B cell (primary cell): Measurements from ENCODE around the gene TOX2. TPM values are rescaled to one million over a fixed set of nuclear protein-coding genes. Genes with fewer than 3 reads are reported as not detected.

Experiments used
- ATAC-seq: fragments of 200-7000 bp; cut with Tn5 transposase; one replicate; pipeline ENCODE4 v1.10.0; 2021; ENCODE audit warnings: low read depth, mild to moderate bottlenecking, moderate number of reproducible peaks, moderate library complexity
- CTCF ChIA-PET: fragments of 350-600 bp; sonication (Branson Sonifier 250); formaldehyde crosslinking; loops from one replicate; lab custom pipeline; 2021; ENCODE audit warnings: antibody characterized with exemption, inconsistent platforms; lab: Charles Lee
- POLR2A ChIA-PET: fragments of 350-600 bp; sonication (Branson Sonifier 250); formaldehyde crosslinking; loops from one replicate; lab custom pipeline; 2021; ENCODE audit warnings: antibody characterized with exemption; lab: Charles Lee
- DNase-seq: peaks from one replicate; pipeline ENCODE4 v3.0.0; 2013
- H2AFZ ChIP-seq: 2 replicates; pipeline ENCODE4 v1.6.1; 2012; ENCODE audit warnings: mild to moderate bottlenecking, low read depth, low read length; ENCODE audit not compliant: insufficient read depth, poor library complexity, severe bottlenecking
- H3K27ac ChIP-seq, 2 donors: 1 replicate in 1 of 2; 2 replicates in 1 of 2; pipeline ENCODE4 v1.5.1; 2012 to 2013; ENCODE audit warnings: low read length in 2 of 2, mild to moderate bottlenecking in 2 of 2, moderate library complexity in 1 of 2
- H3K27me3 ChIP-seq, 4 experiments: fragments of 200-600 bp in 1 of 4; sonication (generic) in 1 of 4; replicated peaks in 1 of 4; 1 replicate in 2 of 4; 2 replicates in 2 of 4; pipeline versions ENCODE4 v1.6.1 to v1.7.0; 2013 to 2016; ENCODE audit warnings: low read length in 3 of 4, mild to moderate bottlenecking in 2 of 4, mixed read lengths in 1 of 4, moderate library complexity in 1 of 4; ENCODE audit not compliant: insufficient read depth in 4 of 4, control insufficient read depth in 3 of 4; ENCODE audit errors: control extremely low read depth in 1 of 4
- H3K36me3 ChIP-seq, 2 experiments: replicated peaks in 1 of 2; 1 replicate in 1 of 2; 2 replicates in 1 of 2; pipeline versions ENCODE4 v1.6.1 to v1.7.1; 2013; ENCODE audit warnings: low read length in 1 of 2; ENCODE audit not compliant: insufficient read depth in 2 of 2, control insufficient read depth in 1 of 2; ENCODE audit errors: control extremely low read depth in 1 of 2, extremely low read depth in 1 of 2
- H3K4me1 ChIP-seq, 2 donors: fragments of 200-600 bp in 1 of 2; sonication (generic) in 1 of 2; 1 replicate in 1 of 2; 2 replicates in 1 of 2; pipeline versions ENCODE4 v1.5.1 to v1.6.1; 2013 to 2017; ENCODE audit warnings: low read length in 2 of 2; ENCODE audit not compliant: control insufficient read depth in 2 of 2, insufficient read depth in 2 of 2
- H3K4me2 ChIP-seq: replicated peaks from 2 replicates; pipeline ENCODE3; 2012; ENCODE audit warnings: mild to moderate bottlenecking, low read depth, low read length; ENCODE audit not compliant: poor library complexity, severe bottlenecking
- H3K4me3 ChIP-seq, 5 experiments: fragments of 200-600 bp in 1 of 5; sonication (generic) in 1 of 5; 1 replicate in 3 of 5; 2 replicates in 2 of 5; pipeline versions ENCODE4 v1.5.1 to v1.7.0; 2011 to 2016; ENCODE audit warnings: low read length in 4 of 5, mild to moderate bottlenecking in 4 of 5, low read depth in 2 of 5, control low read depth in 1 of 5, moderate library complexity in 1 of 5; ENCODE audit not compliant: insufficient read depth in 1 of 5; ENCODE audit errors: control extremely low read depth in 1 of 5, extremely low read depth in 1 of 5
- H3K79me2 ChIP-seq: fragments of 200-600 bp; sonication (generic); one replicate; pipeline ENCODE4 v1.6.0; 2016; ENCODE audit warnings: low read length; ENCODE audit not compliant: control insufficient read depth, insufficient read depth
- H3K9ac ChIP-seq: fragments of 200-600 bp; sonication (generic); 2 replicates; pipeline ENCODE4 v1.6.1; 2017; ENCODE audit warnings: mild to moderate bottlenecking, low read length, moderate library complexity
- H3K9me3 ChIP-seq, 3 donors: one replicate each; pipeline versions ENCODE4 v1.6.1 to v1.7.1; 2013; ENCODE audit warnings: low read length in 2 of 3; ENCODE audit not compliant: control insufficient read depth in 2 of 3, insufficient read depth in 1 of 3; ENCODE audit errors: control extremely low read depth in 1 of 3
- H4K20me1 ChIP-seq: 2 replicates; pipeline ENCODE4 v1.6.0; 2012; ENCODE audit warnings: mild to moderate bottlenecking, low read length; ENCODE audit not compliant: insufficient read depth, control insufficient read depth, poor library complexity, severe bottlenecking
- H3K27ac Mint-ChIP-seq: one replicate; pipeline ENCODE4 v1.8.0; 2021; ENCODE audit warnings: mixed read lengths
- H3K27me3 Mint-ChIP-seq: one replicate; pipeline ENCODE4 v1.8.0; 2021; ENCODE audit warnings: mixed read lengths
- H3K4me1 Mint-ChIP-seq: one replicate; pipeline ENCODE4 v1.8.0; 2021; ENCODE audit warnings: mixed read lengths
- H3K4me3 Mint-ChIP-seq: one replicate; pipeline ENCODE4 v1.8.0; 2021; ENCODE audit warnings: mixed read lengths
- H3K9me3 Mint-ChIP-seq: one replicate; pipeline ENCODE4 v1.8.0; 2022; ENCODE audit warnings: mixed read lengths; ENCODE audit not compliant: insufficient read depth
- EZH2 ChIP-seq: IDR thresholded peaks from 2 replicates; pipeline ENCODE4 v1.6.1; 2012; ENCODE audit warnings: borderline replicate concordance, low read depth, mild to moderate bottlenecking, moderate library complexity, low read length; ENCODE audit not compliant: insufficient read depth, poor library complexity, severe bottlenecking
- WGBS: methylation state at CpG from one replicate; pipeline ENCODE4 v1.1.5; 2013; ENCODE audit warnings: missing lambda C conversion rate; ENCODE audit not compliant: insufficient coverage; 5-methylcytosine and 5-hydroxymethylcytosine counted together
- intact Hi-C: fragments of 100-400 bp; cut with micrococcal nuclease; formaldehyde crosslinking; loops from one replicate; pipeline ENCODE4 v1.10.0; 2022
- polyA plus RNA-seq: library from polyadenylated mRNA; depleted of rRNA; stranded (reverse); fragments of >200 nt; gene quantifications from 2 replicates; pipeline ENCODE4 v1.2.3, GENCODE V29; 2012
- total RNA-seq, 2 donors: library from RNA; stranded (reverse); fragments of 120-200 nt in 1 of 2; gene quantifications; 1 replicate in 1 of 2; 2 replicates in 1 of 2; pipeline versions ENCODE4 v1.2.3 to v1.2.4, GENCODE V29; 2013 to 2022
- TF ChIP-seq, protein P1 (sequence below): fragments of 200-600 bp; IDR thresholded peaks from one replicate; pipeline ENCODE4 v1.8.0; 2022; ENCODE audit warnings: antibody characterized with exemption, mild to moderate bottlenecking

The TOX2 gene
- total and polyA plus RNA-seq, 2 donors (not counting 1 experiment from before 2014, with no cell fraction given): 1.2 to 4.1 TPM

DNA sequence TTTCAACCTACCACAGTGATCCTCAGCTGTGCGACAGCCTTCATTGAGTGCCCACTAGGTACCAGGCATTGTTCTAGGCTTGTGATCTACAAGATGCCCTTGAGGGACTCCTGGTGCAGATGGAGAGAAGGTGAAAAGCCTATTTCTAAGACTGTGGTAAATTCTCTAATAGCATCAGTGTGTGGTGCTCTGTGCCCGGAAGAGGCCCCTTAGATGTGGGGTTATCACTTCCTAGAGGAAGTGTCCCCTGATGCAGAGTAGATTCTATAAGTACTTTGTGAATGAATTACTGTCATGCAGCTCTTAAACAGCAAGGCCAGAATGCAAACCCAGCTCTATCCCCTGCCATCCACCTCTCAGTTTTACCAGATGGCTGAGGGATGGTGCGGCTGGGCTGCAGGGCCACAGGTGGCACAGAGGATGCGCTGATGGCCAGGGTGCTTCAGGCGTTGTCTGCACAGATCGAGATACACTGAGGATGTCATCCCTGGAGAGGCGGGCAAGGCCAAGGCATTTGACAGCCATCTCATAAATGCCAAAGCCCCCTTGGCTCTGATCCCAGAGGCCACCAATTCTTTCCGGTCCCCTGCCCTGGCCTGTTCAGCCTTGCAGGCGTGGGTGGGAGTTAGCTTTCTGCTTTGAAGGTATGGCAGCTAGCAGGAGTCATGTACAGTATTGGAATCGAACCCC is 96.7 kb downstream of the TOX2 start:
- Mint-ChIP-seq H3K27me3 (no peaks in the 10 kb centered on the region), H3K27ac (no peak overlapping the region), H3K4me3 (no peak overlapping the region), H3K9me3 (no peaks in the 10 kb centered on the region), H3K4me1 (peaks cover 3% of the 10 kb centered on the region)
- H3K4me3 ChIP-seq: no peak overlapping the region
- H2AFZ ChIP-seq: no peak overlapping the region
- DNase-seq (no peak), ATAC-seq (no peak)
- no peak overlapping the region for H3K9ac ChIP-seq
- H3K36me3 ChIP-seq: no peaks in the 10 kb centered on the region
- H3K27me3 ChIP-seq: peaks cover 0 to 4% (median 0%) of the 10 kb centered on the region in 4 experiments
- H3K4me1 ChIP-seq: no peaks in the 10 kb centered on the region
- POLR2A ChIA-PET: no interaction called here
- H3K79me2 ChIP-seq: no peaks in the 10 kb centered on the region
- H3K4me2 ChIP-seq: no peak overlapping the region
- H3K9me3 ChIP-seq: no peaks in the 10 kb centered on the region
- 85% methylated on average over 6 of the region's 10 CpGs for WGBS
- CTCF ChIA-PET: interaction anchor here (0.5 kb wide), 1 partner anchor 1761 kb away, joined by 4 read pairs; no protein-coding TSS in a partner anchor
- no peaks in the 10 kb centered on the region for H4K20me1 ChIP-seq
- intact Hi-C loops: no loop called here
- no peak overlapping the region for H3K27ac ChIP-seq
- TF ChIP-seq, protein P1, sequence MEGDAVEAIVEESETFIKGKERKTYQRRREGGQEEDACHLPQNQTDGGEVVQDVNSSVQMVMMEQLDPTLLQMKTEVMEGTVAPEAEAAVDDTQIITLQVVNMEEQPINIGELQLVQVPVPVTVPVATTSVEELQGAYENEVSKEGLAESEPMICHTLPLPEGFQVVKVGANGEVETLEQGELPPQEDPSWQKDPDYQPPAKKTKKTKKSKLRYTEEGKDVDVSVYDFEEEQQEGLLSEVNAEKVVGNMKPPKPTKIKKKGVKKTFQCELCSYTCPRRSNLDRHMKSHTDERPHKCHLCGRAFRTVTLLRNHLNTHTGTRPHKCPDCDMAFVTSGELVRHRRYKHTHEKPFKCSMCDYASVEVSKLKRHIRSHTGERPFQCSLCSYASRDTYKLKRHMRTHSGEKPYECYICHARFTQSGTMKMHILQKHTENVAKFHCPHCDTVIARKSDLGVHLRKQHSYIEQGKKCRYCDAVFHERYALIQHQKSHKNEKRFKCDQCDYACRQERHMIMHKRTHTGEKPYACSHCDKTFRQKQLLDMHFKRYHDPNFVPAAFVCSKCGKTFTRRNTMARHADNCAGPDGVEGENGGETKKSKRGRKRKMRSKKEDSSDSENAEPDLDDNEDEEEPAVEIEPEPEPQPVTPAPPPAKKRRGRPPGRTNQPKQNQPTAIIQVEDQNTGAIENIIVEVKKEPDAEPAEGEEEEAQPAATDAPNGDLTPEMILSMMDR: no peak
- TF ChIP-seq EZH2: no peak

DNA sequence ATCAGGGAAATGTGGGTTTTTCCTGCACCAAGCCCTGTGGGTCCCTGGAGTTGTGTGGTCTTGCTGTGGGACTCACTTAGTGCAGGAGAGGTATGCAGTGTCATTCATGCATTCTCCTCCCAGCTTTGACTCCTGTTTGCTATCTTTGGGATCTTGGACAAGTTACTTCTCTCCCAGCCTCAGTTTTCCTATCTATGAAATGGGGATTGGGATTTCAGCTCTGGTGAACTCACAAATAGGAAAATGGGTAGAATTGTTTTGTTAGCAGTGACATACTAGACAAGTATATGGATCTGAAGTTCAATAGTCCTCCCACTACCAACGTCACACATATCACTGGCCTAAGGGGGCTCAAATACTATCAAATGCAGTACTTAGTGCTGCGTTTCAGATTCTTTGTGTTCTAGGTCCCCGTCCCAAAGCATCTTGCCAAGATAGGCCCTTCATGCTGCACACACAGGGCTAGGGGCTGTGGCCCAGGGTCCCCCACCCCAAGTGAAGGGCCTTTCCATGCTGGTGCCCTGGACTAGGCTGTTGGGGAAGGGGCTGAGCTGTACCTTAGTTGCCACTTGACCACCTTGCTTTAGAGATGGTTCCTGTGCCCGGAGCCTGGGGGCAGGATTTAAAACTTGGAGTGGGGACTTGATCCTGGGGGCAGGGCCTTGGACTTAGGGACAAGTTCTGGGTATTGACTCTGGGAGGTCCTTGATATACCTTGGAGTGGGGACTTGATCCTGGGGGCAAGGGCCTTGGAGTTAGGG is 98.0 kb downstream of the TOX2 start:
- Histone ChIP-seq H3K27ac (no peak overlapping the region), H3K9me3 (no peaks in the 10 kb centered on the region), H3K27me3 (peaks cover 0 to 7% (median 0%) of the 10 kb centered on the region in 4 experiments), H3K36me3 (no peaks in the 10 kb centered on the region), H3K79me2 (no peaks in the 10 kb centered on the region), H3K9ac (no peak overlapping the region), H2AFZ (no peak overlapping the region), H3K4me1 (no peaks in the 10 kb centered on the region), H3K4me3 (no peak overlapping the region), H4K20me1 (no peaks in the 10 kb centered on the region), H3K4me2 (no peak overlapping the region)
- ChIA-PET POLR2A (no interaction called here), CTCF (no interaction called here)
- Mint-ChIP-seq H3K27ac (no peak overlapping the region), H3K9me3 (no peaks in the 10 kb centered on the region), H3K4me1 (peaks cover 3% of the 10 kb centered on the region), H3K4me3 (no peak overlapping the region), H3K27me3 (no peaks in the 10 kb centered on the region)
- intact Hi-C loops: loop anchor here (1.0 kb wide), 1 partner anchor 27 kb away; no protein-coding TSS in a partner anchor
- TF ChIP-seq, protein P1: no peak
- TF ChIP-seq EZH2: no peak
- no peak for ATAC-seq
- no peak for DNase-seq
- WGBS: 93% methylated on average over 4 of the region's 4 CpGs
